HepG2 (cell line): ENCODE data around the gene KIAA0930. TPM values are rescaled to one million over a fixed set of nuclear protein-coding genes. Genes with fewer than 3 reads are reported as not detected.

ENCODE experiments used
- ATAC-seq: fragments of 200-7000 bp; cut with Tn5 transposase; 3 replicates; pipeline ENCODE4 v1.9.1; 2020; ENCODE audit warnings: mild to moderate bottlenecking, moderate library complexity
- BruUV-seq: library from RNA; stranded (reverse); fragments of 400-500 nt; replicated peaks from 2 replicates; lab custom pipeline; 2021; lab: Mats Ljungman, UMichigan
- CTCF ChIA-PET: fragments of 300-600 bp; formaldehyde crosslinking; extraction: SDS; loops from one replicate; lab custom pipeline; 2021; ENCODE audit warnings: low total read pairs, inconsistent platforms, low intra/inter-chr PET ratio; lab: Yijun Ruan, JAX
- POLR2A ChIA-PET: fragments of 350-600 bp; sonication (Branson Sonifier 250); formaldehyde crosslinking; loops from one replicate; lab custom pipeline; 2020; ENCODE audit warnings: antibody characterized with exemption, inconsistent platforms; lab: Yijun Ruan, JAX
- DNase-seq: peaks from one replicate; pipeline ENCODE4 v3.0.0-alpha.2; 2015; ENCODE audit warnings: low spot score
- FAIRE-seq: peaks from 3 replicates; lab custom pipeline; 2011; peaks lifted over from hg19 to GRCh38; lab: Jason Lieb, UNC
- H2AFZ ChIP-seq: one replicate; pipeline ENCODE4 v1.6.1; 2011; ENCODE audit warnings: low read length, inconsistent platforms
- H3K27ac ChIP-seq: fragments of 300-600 bp; 3 replicates; pipeline ENCODE4 v1.8.0; 2011; ENCODE audit warnings: mixed run types, mild to moderate bottlenecking, mixed read lengths, low read length, inconsistent platforms; ENCODE audit not compliant: insufficient read depth; ENCODE audit errors: extremely low read length
- H3K27me3 ChIP-seq, 2 experiments: fragments of 200-600 bp in 1 of 2; 2 replicates in 1 of 2; 3 replicates in 1 of 2; pipeline versions ENCODE4 v1.6.0 to v1.8.0; 2011; ENCODE audit warnings: low read length in 2 of 2, mild to moderate bottlenecking in 2 of 2, moderate library complexity in 2 of 2, inconsistent platforms in 1 of 2; ENCODE audit not compliant: insufficient read depth in 2 of 2, control insufficient read depth in 1 of 2
- H3K36me3 ChIP-seq, 2 experiments: fragments of 200-600 bp in 1 of 2; replicated peaks in 1 of 2; 2 replicates in 1 of 2; 3 replicates in 1 of 2; pipeline versions ENCODE4 v1.5.1 to v1.8.0; 2011; ENCODE audit warnings: low read length in 2 of 2, inconsistent platforms in 1 of 2; ENCODE audit not compliant: insufficient read depth in 2 of 2, control insufficient read depth in 1 of 2
- H3K4me1 ChIP-seq: 2 replicates; pipeline ENCODE4 v1.5.1; 2012; ENCODE audit warnings: low read length, inconsistent platforms; ENCODE audit not compliant: insufficient read depth
- H3K4me2 ChIP-seq: 2 replicates; pipeline ENCODE4 v1.6.0; 2011; ENCODE audit warnings: low read depth, low read length, inconsistent platforms
- H3K4me3 ChIP-seq, 3 experiments: fragments of 200-600 bp in 1 of 3; sonication (generic), shearing (Covaris generic) in 1 of 3; replicated peaks in 1 of 3; 2 replicates each; pipeline ENCODE4 v1.5.1; 2011 to 2016; ENCODE audit warnings: low read length in 3 of 3, inconsistent platforms in 2 of 3, low read depth in 2 of 3, mild to moderate bottlenecking in 2 of 3, control low read depth in 1 of 3, mixed read lengths in 1 of 3; ENCODE audit not compliant: insufficient read depth in 1 of 3
- H3K79me2 ChIP-seq: one replicate; pipeline ENCODE4 v1.6.1; 2011; ENCODE audit warnings: low read length, inconsistent platforms; ENCODE audit not compliant: insufficient read depth
- H3K9ac ChIP-seq: 2 replicates; pipeline ENCODE4 v1.6.0; 2011; ENCODE audit warnings: mild to moderate bottlenecking, low read depth, low read length, inconsistent platforms; ENCODE audit not compliant: insufficient read depth
- H3K9me3 ChIP-seq: 2 replicates; pipeline ENCODE4 v1.5.1; 2012; ENCODE audit warnings: mild to moderate bottlenecking, low read length
- H4K20me1 ChIP-seq: 2 replicates; pipeline ENCODE4 v1.6.0; 2011; ENCODE audit warnings: inconsistent platforms, mild to moderate bottlenecking, low read length, moderate library complexity; ENCODE audit not compliant: insufficient read depth
- EED ChIP-seq: sonication (generic); formaldehyde crosslinking; IDR thresholded peaks from 2 replicates; pipeline ENCODE4 v1.5.0; 2020; ENCODE audit warnings: mild to moderate bottlenecking, missing genetic modification reagents
- ELF3 ChIP-seq: IDR thresholded peaks from 2 replicates; pipeline ENCODE4 v1.6.1; 2016; ENCODE audit warnings: missing genetic modification reagents, missing compliant biosample characterization
- MIER2 ChIP-seq: IDR thresholded peaks from 2 replicates; pipeline ENCODE4 v1.6.1; 2016; ENCODE audit warnings: missing biosample characterization, missing genetic modification reagents
- PRPF4 ChIP-seq: fragments of 200-400 bp; formaldehyde crosslinking; IDR thresholded peaks from 2 replicates; pipeline ENCODE4 v1.6.1; 2016; ENCODE audit warnings: low read length, low read depth; ENCODE audit not compliant: poor library complexity, severe bottlenecking
- SIN3A ChIP-seq: IDR thresholded peaks from 2 replicates; pipeline ENCODE4 v1.6.1; 2011; ENCODE audit warnings: low read depth, mild to moderate bottlenecking, control low read depth, low read length, borderline replicate concordance
- SNRNP70 ChIP-seq: fragments of 200-400 bp; formaldehyde crosslinking; IDR thresholded peaks from 2 replicates; pipeline ENCODE4 v1.6.1; 2017; ENCODE audit warnings: mild to moderate bottlenecking, low read depth, low read length, moderate library complexity
- TBX2 ChIP-seq: sonication (generic); formaldehyde crosslinking; IDR thresholded peaks from 2 replicates; pipeline ENCODE4 v1.5.0; 2020; ENCODE audit warnings: missing genetic modification reagents, mild to moderate bottlenecking, borderline replicate concordance
- TBX3 ChIP-seq: fragments of 450-650 bp; IDR thresholded peaks from 2 replicates; pipeline ENCODE4 v1.6.1; 2017; ENCODE audit warnings: antibody characterized with exemption, mild to moderate bottlenecking, inconsistent platforms, borderline replicate concordance
- ZBTB25 ChIP-seq: IDR thresholded peaks from 2 replicates; pipeline ENCODE4 v1.6.1; 2018; ENCODE audit warnings: missing genetic modification reagents
- ZBTB3 ChIP-seq: sonication (generic); formaldehyde crosslinking; IDR thresholded peaks from 2 replicates; pipeline ENCODE4 v1.4.0; 2020; ENCODE audit warnings: low read depth, mild to moderate bottlenecking, moderate library complexity, missing genetic modification reagents, borderline replicate concordance
- ZBTB38 ChIP-seq: sonication (generic); formaldehyde crosslinking; IDR thresholded peaks from 2 replicates; pipeline ENCODE4 v1.5.1; 2020; ENCODE audit warnings: mild to moderate bottlenecking, missing genetic modification reagents
- ZNF17 ChIP-seq: sonication (generic); formaldehyde crosslinking; IDR thresholded peaks from 2 replicates; pipeline ENCODE4 v1.5.0; 2020; ENCODE audit warnings: mild to moderate bottlenecking, missing genetic modification reagents
- ZNF280B ChIP-seq: sonication (generic); formaldehyde crosslinking; IDR thresholded peaks from 2 replicates; pipeline ENCODE4 v1.5.0; 2020; ENCODE audit warnings: missing genetic modification reagents, mild to moderate bottlenecking, borderline replicate concordance
- ZNF280D ChIP-seq: sonication (generic); formaldehyde crosslinking; IDR thresholded peaks from 2 replicates; pipeline ENCODE4 v1.5.1; 2020; ENCODE audit warnings: mild to moderate bottlenecking, missing genetic modification reagents
- ZNF292 ChIP-seq: sonication (generic); formaldehyde crosslinking; IDR thresholded peaks from 2 replicates; pipeline ENCODE4 v1.8.1; 2022; ENCODE audit warnings: mild to moderate bottlenecking, low read depth, missing genetic modification reagents, borderline replicate concordance
- ZNF335 ChIP-seq: sonication (generic); formaldehyde crosslinking; IDR thresholded peaks from 2 replicates; pipeline ENCODE4 v1.4.0; 2020; ENCODE audit warnings: missing genetic modification reagents
- WGBS: methylation state at CpG from one replicate; pipeline ENCODE4 v1.1.6; 2017; ENCODE audit warnings: low lambda C conversion rate; 5-methylcytosine and 5-hydroxymethylcytosine counted together
- in situ Hi-C: cut with HindIII; loops from 2 replicates; pipeline ENCODE4 v1.10.0; 2017; ENCODE audit warnings: low pct_unique_long_range_greater_than_20kb; ENCODE audit not compliant: extremely low pct_ligation_motif_present
- intact Hi-C: fragments of 100-400 bp; cut with micrococcal nuclease; formaldehyde crosslinking; loops from one replicate; pipeline ENCODE4 v1.10.0; 2022; ENCODE audit not compliant: unreplicated experiment
- polyA plus RNA-seq, 8 experiments: library from polyadenylated mRNA; depleted of rRNA in 3 of 8; stranded (reverse) in 7 of 8; unstranded in 1 of 8; fragments of >200 nt; fragmentation: Illumina TruSeq in 4 of 8; extraction: Trizol in 4 of 8; gene quantifications; 2 replicates each; pipeline versions ENCODE4 v1.2.1 to v1.2.3, GENCODE V29; 2011 to 2016; ENCODE audit warnings: low read depth in 4 of 8, missing spikeins in 1 of 8, mixed read lengths in 1 of 8; ENCODE audit not compliant: insufficient read depth in 1 of 8
- total RNA-seq, 5 experiments: library from RNA; depleted of rRNA; stranded (reverse); fragments of >200 nt; fragmentation: Illumina TruSeq; extraction: Trizol; gene quantifications; 2 replicates each; pipeline ENCODE4 v1.2.3, GENCODE V29; 2016; ENCODE audit warnings: low read depth in 1 of 5
- TF ChIP-seq, protein P1 (sequence below): fragments of 450-650 bp; IDR thresholded peaks from 2 replicates; pipeline ENCODE4 v1.6.1; 2017

Gene KIAA0930
- total and polyA plus RNA-seq, 2 of the 13 experiments (the other 11 are each of a cell fraction or from before 2014, with no cell fraction given) = 27.0 to 38.2 TPM

GRCh38 chr22:45162531-45162930 lies 78.2 kb downstream of the KIAA0930 start:
- DNase-seq (no peak), FAIRE-seq (no peak), ATAC-seq (no peak)
- CTCF ChIA-PET = no interaction called here
- intact Hi-C loops (no loop called here), in situ Hi-C loops (loop anchor here (10.0 kb wide), 1 partner anchor 82 kb away; the partner anchor contains the start of gene KIAA0930)
- peak overlapping the region; percentile 93 for H3K9ac ChIP-seq
- 68% methylated on average over 18 of the region's 19 CpGs for WGBS
- H3K36me3 ChIP-seq = peaks cover 0 to 15% of the 10 kb centered on the region in 2 experiments; a peak in 4 of 5 replicates
- no peak overlapping the region for H2AFZ ChIP-seq
- TF ChIP-seq ZNF292 (CRISPR knock-in tag) = no peak
- no peak for TF ChIP-seq TBX2 (CRISPR knock-in tag)
- TF ChIP-seq ZNF17 = no peak
- TF ChIP-seq EED (CRISPR knock-in tag) = no peak
- 0 out of 2 replicates have a peak, but pooled peaks have one; percentile 10 for TF ChIP-seq SIN3A
- no peak for TF ChIP-seq ZBTB3
- TF ChIP-seq ZBTB38 (CRISPR knock-in tag) = peak; percentile 46; the same call in 1 of the 2 replicates
- no peak for TF ChIP-seq SNRNP70
- no peak for TF ChIP-seq ELF3
- no peak for TF ChIP-seq TBX3
- no peak for TF ChIP-seq ZBTB25 (CRISPR knock-in tag)
- TF ChIP-seq ZNF280B (CRISPR knock-in tag) = no peak
- TF ChIP-seq ZNF335 = no peak
- TF ChIP-seq, protein P1, sequence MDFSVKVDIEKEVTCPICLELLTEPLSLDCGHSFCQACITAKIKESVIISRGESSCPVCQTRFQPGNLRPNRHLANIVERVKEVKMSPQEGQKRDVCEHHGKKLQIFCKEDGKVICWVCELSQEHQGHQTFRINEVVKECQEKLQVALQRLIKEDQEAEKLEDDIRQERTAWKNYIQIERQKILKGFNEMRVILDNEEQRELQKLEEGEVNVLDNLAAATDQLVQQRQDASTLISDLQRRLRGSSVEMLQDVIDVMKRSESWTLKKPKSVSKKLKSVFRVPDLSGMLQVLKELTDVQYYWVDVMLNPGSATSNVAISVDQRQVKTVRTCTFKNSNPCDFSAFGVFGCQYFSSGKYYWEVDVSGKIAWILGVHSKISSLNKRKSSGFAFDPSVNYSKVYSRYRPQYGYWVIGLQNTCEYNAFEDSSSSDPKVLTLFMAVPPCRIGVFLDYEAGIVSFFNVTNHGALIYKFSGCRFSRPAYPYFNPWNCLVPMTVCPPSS = no peak
- no peak for TF ChIP-seq ZNF280D (CRISPR knock-in tag)
- TF ChIP-seq PRPF4 = peak; percentile 32
- no peak for TF ChIP-seq MIER2
- peak overlapping the region; percentile 93 for H3K4me2 ChIP-seq
- no peaks in the 10 kb centered on the region for H3K9me3 ChIP-seq
- peaks cover 56% of the 10 kb centered on the region for H3K79me2 ChIP-seq
- peaks cover 4% of the 10 kb centered on the region; the same call in 1 of the 2 replicates for H4K20me1 ChIP-seq
- H3K27ac ChIP-seq = peak overlapping the region; percentile 83
- peaks cover 0 to 4% of the 10 kb centered on the region in 2 experiments; a peak in 2 of 5 replicates for H3K27me3 ChIP-seq
- BruUV-seq = TSS peak; percentile 67
- POLR2A ChIA-PET = no interaction called here
- peaks cover 78% of the 10 kb centered on the region for H3K4me1 ChIP-seq
- H3K4me3 ChIP-seq = peak overlapping the region; percentile 68 to 95 (median 94)
